Liver (tissue), 9 donors: ENCODE measurements around the gene BRD1. TPM values are rescaled to one million over a fixed set of nuclear protein-coding genes. Genes with fewer than 3 reads are reported as not detected.

ENCODE experiments used
- DNase-seq: peaks from one replicate; pipeline ENCODE4 v3.0.0-alpha.2; 2017; ENCODE audit warnings: low spot score
- H3K27ac ChIP-seq, 2 donors: one replicate each; pipeline ENCODE4 v1.7.0; 2013; ENCODE audit warnings: inconsistent platforms in 2 of 2, low read length in 2 of 2, control low read depth in 1 of 2, low read depth in 1 of 2, mild to moderate bottlenecking in 1 of 2
- H3K27me3 ChIP-seq, 4 donors: one replicate each; pipeline versions ENCODE4 v1.6.1 to v1.7.0; 2013; ENCODE audit warnings: low read length in 3 of 4, inconsistent platforms in 1 of 4, mild to moderate bottlenecking in 1 of 4, moderate library complexity in 1 of 4; ENCODE audit not compliant: control insufficient read depth in 4 of 4, insufficient read depth in 4 of 4
- H3K36me3 ChIP-seq, 4 donors: one replicate each; pipeline versions ENCODE4 v1.6.1 to v1.7.0; 2013; ENCODE audit warnings: low read length in 3 of 4, mild to moderate bottlenecking in 3 of 4, low read depth in 1 of 4, moderate library complexity in 1 of 4; ENCODE audit not compliant: control insufficient read depth in 4 of 4, insufficient read depth in 3 of 4
- H3K4me1 ChIP-seq, 4 donors: one replicate each; pipeline versions ENCODE4 v1.6.1 to v1.7.0; 2013; ENCODE audit warnings: low read length in 3 of 4, mild to moderate bottlenecking in 3 of 4, moderate library complexity in 1 of 4; ENCODE audit not compliant: control insufficient read depth in 4 of 4, insufficient read depth in 4 of 4
- H3K4me3 ChIP-seq, 3 donors: one replicate each; pipeline versions ENCODE4 v1.6.1 to v1.7.0; 2013; ENCODE audit warnings: low read length in 3 of 3, control low read depth in 1 of 3, low read depth in 1 of 3, mild to moderate bottlenecking in 1 of 3
- H3K9ac ChIP-seq, 2 donors: one replicate each; pipeline ENCODE4 v1.7.0; 2013; ENCODE audit warnings: low read length in 2 of 2, mild to moderate bottlenecking in 2 of 2, moderate library complexity in 2 of 2, control low read depth in 1 of 2, low read depth in 1 of 2
- H3K9me3 ChIP-seq, 4 donors: one replicate each; pipeline versions ENCODE4 v1.6.1 to v1.7.0; 2013; ENCODE audit warnings: low read length in 3 of 4; ENCODE audit not compliant: control insufficient read depth in 4 of 4
- ATF3 ChIP-seq: IDR thresholded peaks from 2 replicates; pipeline ENCODE4 v1.6.1; 2016; ENCODE audit warnings: antibody characterized with exemption
- EGR1 ChIP-seq, 2 donors: IDR thresholded peaks; 2 replicates each; pipeline ENCODE4 v1.6.1; 2016 to 2018; ENCODE audit warnings: antibody characterized with exemption in 2 of 2, low read depth in 2 of 2
- FOXA1 ChIP-seq: IDR thresholded peaks from 2 replicates; pipeline ENCODE4 v1.6.1; 2016; ENCODE audit warnings: antibody characterized with exemption
- FOXA2 ChIP-seq: IDR thresholded peaks from 2 replicates; pipeline ENCODE4 v1.6.1; 2016; ENCODE audit warnings: antibody characterized with exemption
- GABPA ChIP-seq, 2 donors: IDR thresholded peaks in 1 of 2; conservative IDR thresholded peaks in 1 of 2; 2 replicates each; pipeline ENCODE4 v1.6.1; 2016; ENCODE audit warnings: antibody characterized with exemption in 2 of 2, mild to moderate bottlenecking in 1 of 2, moderate library complexity in 1 of 2
- HNF4A ChIP-seq, 2 donors: conservative IDR thresholded peaks; 2 replicates each; pipeline ENCODE4 v1.6.1; 2016; ENCODE audit warnings: antibody characterized with exemption in 2 of 2, mild to moderate bottlenecking in 2 of 2
- HNF4G ChIP-seq: IDR thresholded peaks from 2 replicates; pipeline ENCODE4 v1.6.1; 2016; ENCODE audit warnings: antibody characterized with exemption
- JUND ChIP-seq, 2 donors: IDR thresholded peaks; 2 replicates each; pipeline ENCODE4 v1.6.1; 2016; ENCODE audit warnings: antibody characterized with exemption in 2 of 2
- MAX ChIP-seq: IDR thresholded peaks from 2 replicates; pipeline ENCODE4 v1.6.1; 2016; ENCODE audit warnings: antibody characterized with exemption
- NR2F2 ChIP-seq: IDR thresholded peaks from 2 replicates; pipeline ENCODE4 v1.6.1; 2016; ENCODE audit warnings: antibody characterized with exemption
- RAD21 ChIP-seq, 2 donors: IDR thresholded peaks; 2 replicates each; pipeline ENCODE4 v1.6.1; 2016; ENCODE audit warnings: antibody characterized with exemption in 2 of 2, mild to moderate bottlenecking in 2 of 2
- RXRA ChIP-seq, 2 donors: IDR thresholded peaks; 2 replicates each; pipeline ENCODE4 v1.6.1; 2017 to 2018; ENCODE audit warnings: antibody characterized with exemption in 2 of 2, mild to moderate bottlenecking in 1 of 2
- YY1 ChIP-seq: IDR thresholded peaks from 2 replicates; pipeline ENCODE4 v1.6.1; 2016; ENCODE audit warnings: antibody characterized with exemption, mild to moderate bottlenecking
- ZBTB33 ChIP-seq: IDR thresholded peaks from 2 replicates; pipeline ENCODE4 v1.6.1; 2016; ENCODE audit warnings: antibody characterized with exemption
- WGBS: extraction: QIAGEN DNeasy Blood & Tissue Kit; methylation state at CpG from one replicate; pipeline ENCODE4 v1.1.7; 2013; 5-methylcytosine and 5-hydroxymethylcytosine counted together
- polyA plus RNA-seq, 2 donors: library from polyadenylated mRNA; stranded (reverse) in 1 of 2; unstranded in 1 of 2; fragments of 200-250 nt in 1 of 2; fragments of >200 nt in 1 of 2; fragmentation: Nextera tagmentation in 1 of 2; extraction: Ambion mirVana in 1 of 2; gene quantifications; one replicate each; pipeline versions ENCODE4 v1.2.1 to v1.2.3, GENCODE V29; 2013 to 2015
- total RNA-seq, 2 donors: library from RNA; depleted of rRNA; stranded (reverse); fragments of >200 nt; gene quantifications; one replicate each; pipeline ENCODE4 v1.2.3, GENCODE V29; 2014
- TF ChIP-seq, protein P1 (sequence below): IDR thresholded peaks from 2 replicates; pipeline ENCODE4 v1.6.1; 2016; ENCODE audit warnings: antibody characterized with exemption, mild to moderate bottlenecking
- TF ChIP-seq, protein P2 (sequence below): fragments of 150-350 bp; IDR thresholded peaks from 2 replicates; pipeline ENCODE4 v1.5.1; 2017; ENCODE audit warnings: improper control_type of control experiment, low read depth, low read length; ENCODE audit not compliant: missing input control
- donor health status: healthy.
- donor health status: healthy.
- donor health status: healthy.
- donor health status: healthy.
- donor health status: healthy.

BRD1 gene
- total and polyA plus RNA-seq, 4 donors = 3.3 to 20.7 (median 11.6) TPM

- H3K9me3 ChIP-seq = no peaks in the 10 kb centered on the region
- WGBS = 96% methylated on average over 22 of the region's 22 CpGs
- TF ChIP-seq, protein P1, sequence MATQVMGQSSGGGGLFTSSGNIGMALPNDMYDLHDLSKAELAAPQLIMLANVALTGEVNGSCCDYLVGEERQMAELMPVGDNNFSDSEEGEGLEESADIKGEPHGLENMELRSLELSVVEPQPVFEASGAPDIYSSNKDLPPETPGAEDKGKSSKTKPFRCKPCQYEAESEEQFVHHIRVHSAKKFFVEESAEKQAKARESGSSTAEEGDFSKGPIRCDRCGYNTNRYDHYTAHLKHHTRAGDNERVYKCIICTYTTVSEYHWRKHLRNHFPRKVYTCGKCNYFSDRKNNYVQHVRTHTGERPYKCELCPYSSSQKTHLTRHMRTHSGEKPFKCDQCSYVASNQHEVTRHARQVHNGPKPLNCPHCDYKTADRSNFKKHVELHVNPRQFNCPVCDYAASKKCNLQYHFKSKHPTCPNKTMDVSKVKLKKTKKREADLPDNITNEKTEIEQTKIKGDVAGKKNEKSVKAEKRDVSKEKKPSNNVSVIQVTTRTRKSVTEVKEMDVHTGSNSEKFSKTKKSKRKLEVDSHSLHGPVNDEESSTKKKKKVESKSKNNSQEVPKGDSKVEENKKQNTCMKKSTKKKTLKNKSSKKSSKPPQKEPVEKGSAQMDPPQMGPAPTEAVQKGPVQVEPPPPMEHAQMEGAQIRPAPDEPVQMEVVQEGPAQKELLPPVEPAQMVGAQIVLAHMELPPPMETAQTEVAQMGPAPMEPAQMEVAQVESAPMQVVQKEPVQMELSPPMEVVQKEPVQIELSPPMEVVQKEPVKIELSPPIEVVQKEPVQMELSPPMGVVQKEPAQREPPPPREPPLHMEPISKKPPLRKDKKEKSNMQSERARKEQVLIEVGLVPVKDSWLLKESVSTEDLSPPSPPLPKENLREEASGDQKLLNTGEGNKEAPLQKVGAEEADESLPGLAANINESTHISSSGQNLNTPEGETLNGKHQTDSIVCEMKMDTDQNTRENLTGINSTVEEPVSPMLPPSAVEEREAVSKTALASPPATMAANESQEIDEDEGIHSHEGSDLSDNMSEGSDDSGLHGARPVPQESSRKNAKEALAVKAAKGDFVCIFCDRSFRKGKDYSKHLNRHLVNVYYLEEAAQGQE = no peak
- TF ChIP-seq HNF4A (conservative IDR thresholded peaks at IDR 0.05) (no peak), HNF4G (no peak), ZBTB33 (no peak), ATF3 (no peak), RAD21 (IDR thresholded peaks at IDR 0.05) (no peak), NR2F2 (no peak), EGR1 (IDR thresholded peaks at IDR 0.05; ENCODE audit: low read depth in 2 of 2) (no peak), GABPA (IDR thresholded peaks at IDR 0.05 in 1 of 2, conservative IDR thresholded peaks at IDR 0.05 in 1 of 2) (no peak), MAX (no peak), RXRA (IDR thresholded peaks at IDR 0.05) (no peak), FOXA2 (no peak), FOXA1 (no peak), JUND (IDR thresholded peaks at IDR 0.05) (no peak), YY1 (no peak)
- TF ChIP-seq, protein P2, sequence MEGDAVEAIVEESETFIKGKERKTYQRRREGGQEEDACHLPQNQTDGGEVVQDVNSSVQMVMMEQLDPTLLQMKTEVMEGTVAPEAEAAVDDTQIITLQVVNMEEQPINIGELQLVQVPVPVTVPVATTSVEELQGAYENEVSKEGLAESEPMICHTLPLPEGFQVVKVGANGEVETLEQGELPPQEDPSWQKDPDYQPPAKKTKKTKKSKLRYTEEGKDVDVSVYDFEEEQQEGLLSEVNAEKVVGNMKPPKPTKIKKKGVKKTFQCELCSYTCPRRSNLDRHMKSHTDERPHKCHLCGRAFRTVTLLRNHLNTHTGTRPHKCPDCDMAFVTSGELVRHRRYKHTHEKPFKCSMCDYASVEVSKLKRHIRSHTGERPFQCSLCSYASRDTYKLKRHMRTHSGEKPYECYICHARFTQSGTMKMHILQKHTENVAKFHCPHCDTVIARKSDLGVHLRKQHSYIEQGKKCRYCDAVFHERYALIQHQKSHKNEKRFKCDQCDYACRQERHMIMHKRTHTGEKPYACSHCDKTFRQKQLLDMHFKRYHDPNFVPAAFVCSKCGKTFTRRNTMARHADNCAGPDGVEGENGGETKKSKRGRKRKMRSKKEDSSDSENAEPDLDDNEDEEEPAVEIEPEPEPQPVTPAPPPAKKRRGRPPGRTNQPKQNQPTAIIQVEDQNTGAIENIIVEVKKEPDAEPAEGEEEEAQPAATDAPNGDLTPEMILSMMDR = no peak
- no peaks in the 10 kb centered on the region for H3K4me1 ChIP-seq
- no peak overlapping the region for H3K4me3 ChIP-seq
- no peak overlapping the region for H3K27ac ChIP-seq
- no peaks in the 10 kb centered on the region for H3K27me3 ChIP-seq
- no peak for DNase-seq
- H3K36me3 ChIP-seq = peaks cover 25 to 56% (median 47%) of the 10 kb centered on the region in 4 donors
- H3K9ac ChIP-seq = no peak overlapping the region
Observed at GRCh38 chr22:49797706-49798105, 30.0 kb downstream of the BRD1 start.
